Right lobe of liver (tissue), 6 donors: ENCODE results near the gene FHIP2A. TPM values are rescaled to one million over a fixed set of nuclear protein-coding genes. Genes with fewer than 3 reads are reported as not detected.
A peak's percentile ranks its signal among the peaks of the same experiment; 100 is the strongest.

Experiments used
- ATAC-seq, 4 donors: fragments of 200-7000 bp; cut with Tn5 transposase; one replicate each; pipeline ENCODE4 v1.9.1; 2020; ENCODE audit warnings: mild to moderate bottlenecking in 4 of 4, moderate library complexity in 4 of 4
- DNase-seq, 3 donors: peaks; one replicate each; pipeline ENCODE4 v3.0.0-alpha.2; 2020
- H3K27ac ChIP-seq, 3 donors: fragments of 200-600 bp; one replicate each; pipeline ENCODE4 v1.8.0; 2022
- H3K27me3 ChIP-seq, 2 donors: fragments of 200-600 bp; one replicate each; pipeline ENCODE4 v1.8.0; 2022
- H3K36me3 ChIP-seq, 4 donors: fragments of 200-600 bp; sonication (generic) in 1 of 4; one replicate each; pipeline versions ENCODE4 v1.5.1 to v1.8.0; 2017 to 2022; ENCODE audit warnings: control low read depth in 1 of 4
- H3K4me1 ChIP-seq, 4 donors: fragments of 200-600 bp; sonication (generic) in 1 of 4; one replicate each; pipeline versions ENCODE4 v1.5.1 to v1.8.0; 2017 to 2022; ENCODE audit warnings: control low read depth in 1 of 4
- H3K4me3 ChIP-seq, 3 donors: fragments of 200-600 bp; one replicate each; pipeline ENCODE4 v1.8.0; 2022
- H3K9me3 ChIP-seq, 4 donors: fragments of 200-600 bp; sonication (generic) in 1 of 4; one replicate each; pipeline versions ENCODE4 v1.5.1 to v1.8.0; 2017 to 2022; ENCODE audit warnings: control low read depth in 1 of 4
- CTCF ChIP-seq, 4 donors: fragments of 200-600 bp in 3 of 4; fragments of 450-650 bp in 1 of 4; IDR thresholded peaks; one replicate each; pipeline versions ENCODE4 v1.5.1 to v1.8.0; 2016 to 2022; ENCODE audit warnings: antibody characterized with exemption in 4 of 4, mild to moderate bottlenecking in 2 of 4
- POLR2A ChIP-seq: fragments of 450-650 bp; IDR thresholded peaks from one replicate; pipeline ENCODE4 v1.6.1; 2017; ENCODE audit warnings: antibody characterized with exemption, mild to moderate bottlenecking
- WGBS: methylation state at CpG from one replicate; pipeline ENCODE4 v1.1.6; 2018; ENCODE audit warnings: low coverage, low lambda C conversion rate; ENCODE audit not compliant: insufficient coverage; ENCODE audit errors: missing lambda C conversion rate; 5-methylcytosine and 5-hydroxymethylcytosine counted together
- intact Hi-C, 2 donors: fragments of 100-400 bp; cut with DNase I; formaldehyde crosslinking; loops; one replicate each; pipeline versions ENCODE4 v1.11.2 to v1.14.1; 2022
- total RNA-seq, 6 experiments: library from RNA; depleted of rRNA in 2 of 6; stranded (reverse); fragments of >200 nt in 2 of 6; fragmentation: NEBNext Ultra II Directional in 3 of 6; extraction: Animal tissue kit (Norgen Biotek cat#: 25700) in 3 of 6; gene quantifications; one replicate each; pipeline versions ENCODE4 v1.1.0 to v1.2.4, GENCODE V29; 2016 to 2023
- donor health status: DM: no; HTN: yes; CAD: no.
- donor health status: DM: no; HTN: no; CAD: no.
- donor health status: DM: no; HTN: no; CAD: no.
- donor health status: DM: no; HTN: yes; CAD: no.
- donor health status: DM: no; HTN: yes; CAD: no.

The FHIP2A gene
- total RNA-seq, 6 experiments from 2014 or later: 17.4 to 22.8 (median 21.7) TPM

- no peak for TF ChIP-seq CTCF (IDR thresholded peaks at IDR 0.05)
- no peak for TF ChIP-seq POLR2A
- Histone ChIP-seq H3K9me3 (no peaks in the 10 kb centered on the region), H3K36me3 (no peaks in the 10 kb centered on the region), H3K27me3 (no peaks in the 10 kb centered on the region), H3K4me3 (no peak overlapping the region), H3K4me1 (no peaks in the 10 kb centered on the region), H3K27ac (no peak overlapping the region)
- no peak for DNase-seq
- intact Hi-C loops: no loop called here
- WGBS: 85% methylated on average over 2 of the region's 2 CpGs
- ATAC-seq: no peak
Measured at GRCh38 chr10:114808982-114809381, 12.6 kb upstream of the FHIP2A start.

- intact Hi-C loops: no loop called here
- no peak overlapping the region for H3K27ac ChIP-seq
- no peaks in the 10 kb centered on the region for H3K9me3 ChIP-seq
- H3K4me1 ChIP-seq: no peaks in the 10 kb centered on the region
- H3K4me3 ChIP-seq: no peak overlapping the region
- no peaks in the 10 kb centered on the region for H3K27me3 ChIP-seq
- no peaks in the 10 kb centered on the region for H3K36me3 ChIP-seq
- no peak for TF ChIP-seq CTCF (IDR thresholded peaks at IDR 0.05)
- no peak for TF ChIP-seq POLR2A
- no peak for DNase-seq
- 90% methylated on average over 1 of the region's 1 CpG for whole genome bisulfite sequencing
- no peak for ATAC-seq
Measured at GRCh38 chr10:114810926-114811325, 10.7 kb upstream of the FHIP2A start.

GRCh38 chr10:114811862-114812261, 9.7 kb upstream of the FHIP2A start:
- Histone ChIP-seq H3K27ac (no peak overlapping the region), H3K9me3 (no peaks in the 10 kb centered on the region), H3K4me3 (no peak overlapping the region), H3K4me1 (no peaks in the 10 kb centered on the region), H3K27me3 (no peaks in the 10 kb centered on the region), H3K36me3 (no peaks in the 10 kb centered on the region)
- intact Hi-C loops: no loop called here
- ATAC-seq (peak in 1 of 4 donors; percentile 20), DNase-seq (no peak)
- WGBS: 100% methylated on average over 1 of the region's 1 CpG
- TF ChIP-seq POLR2A (no peak), CTCF (IDR thresholded peaks at IDR 0.05) (no peak)

- intact Hi-C loops: no loop called here
- DNase-seq: no peak
- WGBS: 86% methylated on average over 1 of the region's 1 CpG
- Histone ChIP-seq H3K9me3 (no peaks in the 10 kb centered on the region), H3K27ac (no peak overlapping the region), H3K27me3 (no peaks in the 10 kb centered on the region), H3K4me1 (peaks cover 0 to 8% (median 3%) of the 10 kb centered on the region in 4 donors), H3K4me3 (no peak overlapping the region), H3K36me3 (no peaks in the 10 kb centered on the region)
- no peak for TF ChIP-seq CTCF (IDR thresholded peaks at IDR 0.05)
- no peak for TF ChIP-seq POLR2A
- no peak for ATAC-seq
Measured at GRCh38 chr10:114815791-114816190, 5.8 kb upstream of the FHIP2A start.

GRCh38 chr10:114816308-114816707, 5.3 kb upstream of the FHIP2A start:
- WGBS: 82% methylated on average over 6 of the region's 7 CpGs
- ATAC-seq (no peak), DNase-seq (no peak)
- Histone ChIP-seq H3K4me3 (no peak overlapping the region), H3K27me3 (no peaks in the 10 kb centered on the region), H3K27ac (no peak overlapping the region), H3K4me1 (peaks cover 0 to 12% (median 3%) of the 10 kb centered on the region in 4 donors), H3K9me3 (no peaks in the 10 kb centered on the region), H3K36me3 (no peaks in the 10 kb centered on the region)
- intact Hi-C loops: no loop called here
- no peak for TF ChIP-seq POLR2A
- TF ChIP-seq CTCF (IDR thresholded peaks at IDR 0.05): no peak
